Stimulated activated CD4-positive, alpha-beta T cell treated with anti-CD3 and anti-CD28 coated beads, Interleukin-12 subunit alpha, Interleukin-12 subunit beta, amount 100 ng/mL, for 24 hours (primary cell): ENCODE measurements around the gene ATP5IF1.

ENCODE experiments used
- DNase-seq, 2 experiments: peaks; one replicate each; pipeline ENCODE4 v3.0.0-alpha.2; 2020; ENCODE audit warnings: low read depth in 2 of 2

The ATP5IF1 gene

GRCh38 chr1:28236656-28237322 lies 865 bp downstream of the ATP5IF1 start:
- no peak for DNase-seq

- no peak for DNase-seq
These were observed 3.1 kb downstream of the ATP5IF1 start for GRCh38 chr1:28239004-28239403.

- DNase-seq, result no peak
These were observed 4.1 kb downstream of the ATP5IF1 start for GRCh38 chr1:28240024-28240423.

GRCh38 chr1:28241638-28242241 lies 5.8 kb downstream of the ATP5IF1 start:
- DNase-seq, result no peak

GRCh38 chr1:28243685-28244311 lies 7.9 kb downstream of the ATP5IF1 start:
- no peak for DNase-seq

- no peak for DNase-seq
These were observed 8.8 kb downstream of the ATP5IF1 start for GRCh38 chr1:28244549-28245251.

- no peak for DNase-seq
These were observed 10.5 kb downstream of the ATP5IF1 start for GRCh38 chr1:28246427-28246832.

GRCh38 chr1:28247612-28248272 lies 11.8 kb downstream of the ATP5IF1 start:
- DNase-seq, result no peak

- DNase-seq, result peak; percentile 63 to 76
These were observed 12.5 kb downstream of the ATP5IF1 start for GRCh38 chr1:28248273-28249012.

GRCh38 chr1:28249013-28249865 lies 13.3 kb downstream of the ATP5IF1 start:
- no peak for DNase-seq

- DNase-seq, result no peak
These were observed 14.0 kb downstream of the ATP5IF1 start for GRCh38 chr1:28249866-28250295.

GRCh38 chr1:28256197-28256827 lies 20.4 kb downstream of the ATP5IF1 start:
- DNase-seq, result no peak

- no peak for DNase-seq
These were observed 21.8 kb downstream of the ATP5IF1 start for GRCh38 chr1:28257736-28258135.

- DNase-seq, result no peak
These were observed 22.8 kb downstream of the ATP5IF1 start for GRCh38 chr1:28258628-28259251.

GRCh38 chr1:28259252-28259933 lies 23.5 kb downstream of the ATP5IF1 start, which contains the start of gene SESN2:
SESN2 (plus strand) TSS chr1:28259518; CDS start chr1:28259848, 330 bp downstream.
- peak; percentile 99 for DNase-seq

- no peak for DNase-seq
These were observed 24.2 kb downstream of the ATP5IF1 start for GRCh38 chr1:28259934-28260802.

GRCh38 chr1:28260803-28261174 lies 24.9 kb downstream of the ATP5IF1 start:
- DNase-seq, result no peak

- DNase-seq, result no peak
These were observed 29.0 kb downstream of the ATP5IF1 start for GRCh38 chr1:28264897-28265296.
